Measurements from ENCODE around the gene MCAM.

Gene MCAM

DNA sequence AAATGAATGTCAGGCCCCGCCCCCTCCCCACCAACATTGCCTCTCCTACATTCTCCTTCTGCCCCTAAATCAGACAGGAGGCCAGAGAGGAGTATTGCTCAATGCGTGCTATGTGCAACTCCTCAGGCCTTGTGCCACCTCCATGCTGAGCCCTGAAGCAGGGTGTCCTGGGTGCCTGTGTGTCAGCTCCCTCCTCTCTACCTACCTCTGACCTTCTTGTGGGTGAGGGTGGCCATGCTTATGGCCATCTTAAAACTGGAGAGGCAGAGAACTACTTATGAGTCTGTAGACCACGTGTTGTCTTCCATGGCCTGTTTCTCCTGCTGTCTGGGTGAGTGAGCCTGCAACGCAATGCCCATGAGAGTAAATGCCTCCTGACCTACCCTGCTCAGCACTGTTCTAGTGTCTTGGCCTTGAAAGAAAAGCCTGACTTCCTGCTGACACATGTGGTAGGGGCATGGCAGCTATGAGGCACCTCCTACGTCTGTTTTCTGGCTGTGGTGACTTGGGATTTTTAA, 10.5 kb downstream of the MCAM start:
- DNase-seq (ENCODE audit: low read depth in 2 of 2) = no peak

DNA sequence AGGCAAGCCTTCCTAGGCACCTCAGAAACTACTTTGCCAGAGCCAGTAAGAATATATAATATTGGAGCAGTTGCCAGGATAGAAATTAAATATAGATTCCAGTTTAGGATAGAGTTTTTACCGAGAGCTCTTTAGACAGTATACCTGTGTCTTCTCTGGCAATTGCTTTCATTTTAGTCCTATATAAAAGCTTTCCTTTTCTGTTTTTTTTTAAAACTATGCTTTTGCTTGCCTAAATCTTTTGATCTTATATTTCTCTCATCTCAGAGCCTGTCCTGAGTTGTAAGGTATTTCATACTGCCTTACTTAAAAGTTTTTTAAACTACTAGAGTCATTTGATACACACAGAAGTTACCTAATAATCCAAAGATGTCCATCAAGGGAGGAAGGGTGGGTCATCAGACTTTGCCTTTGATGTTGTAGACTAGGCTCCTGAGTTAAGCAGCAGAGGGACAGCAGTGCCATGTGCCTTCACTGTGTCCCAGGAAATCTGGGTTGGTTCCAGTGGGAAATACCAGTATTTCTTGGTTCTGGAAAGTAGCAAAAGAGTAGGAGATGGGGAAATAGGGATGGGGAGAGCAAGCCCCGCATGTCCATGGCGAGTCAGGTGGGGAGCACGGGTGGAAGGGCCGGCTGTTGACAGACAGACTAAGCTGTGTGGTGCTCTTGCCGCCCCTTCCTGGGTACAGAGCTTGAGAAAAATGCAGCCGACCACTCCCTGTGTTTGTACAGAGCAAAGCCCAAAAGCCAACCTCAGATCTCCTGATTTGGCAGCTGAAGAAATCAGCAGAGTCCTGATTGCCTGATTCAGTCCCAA, 11.2 kb downstream of the MCAM start:
- DNase-seq (ENCODE audit: low read depth in 2 of 2) = no peak

DNA sequence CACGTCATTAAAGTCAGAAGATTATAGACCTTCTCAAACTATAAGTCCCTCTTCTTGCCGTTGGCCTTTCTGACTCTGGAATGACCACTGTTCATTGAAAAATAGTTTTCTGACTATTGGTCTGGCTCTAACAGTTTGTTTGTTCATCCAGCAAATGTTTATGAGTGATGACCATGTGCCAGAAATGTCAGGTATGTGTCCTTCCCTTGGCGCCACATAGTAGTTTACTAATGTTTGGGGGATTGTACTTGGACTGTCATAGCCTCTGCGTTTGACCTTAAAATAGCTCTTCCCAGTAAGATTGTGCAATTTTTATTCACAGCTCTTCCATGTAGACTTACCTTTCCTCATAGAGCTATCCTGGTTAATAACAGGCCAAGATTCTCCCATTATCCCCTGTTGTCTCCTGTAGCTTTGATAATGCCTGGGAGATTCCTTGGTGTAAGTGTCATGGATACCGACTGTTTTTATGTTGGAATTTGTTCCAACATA, 13.7 kb downstream of the MCAM start:
- DNase-seq (ENCODE audit: low read depth in 2 of 2) = no peak

DNA sequence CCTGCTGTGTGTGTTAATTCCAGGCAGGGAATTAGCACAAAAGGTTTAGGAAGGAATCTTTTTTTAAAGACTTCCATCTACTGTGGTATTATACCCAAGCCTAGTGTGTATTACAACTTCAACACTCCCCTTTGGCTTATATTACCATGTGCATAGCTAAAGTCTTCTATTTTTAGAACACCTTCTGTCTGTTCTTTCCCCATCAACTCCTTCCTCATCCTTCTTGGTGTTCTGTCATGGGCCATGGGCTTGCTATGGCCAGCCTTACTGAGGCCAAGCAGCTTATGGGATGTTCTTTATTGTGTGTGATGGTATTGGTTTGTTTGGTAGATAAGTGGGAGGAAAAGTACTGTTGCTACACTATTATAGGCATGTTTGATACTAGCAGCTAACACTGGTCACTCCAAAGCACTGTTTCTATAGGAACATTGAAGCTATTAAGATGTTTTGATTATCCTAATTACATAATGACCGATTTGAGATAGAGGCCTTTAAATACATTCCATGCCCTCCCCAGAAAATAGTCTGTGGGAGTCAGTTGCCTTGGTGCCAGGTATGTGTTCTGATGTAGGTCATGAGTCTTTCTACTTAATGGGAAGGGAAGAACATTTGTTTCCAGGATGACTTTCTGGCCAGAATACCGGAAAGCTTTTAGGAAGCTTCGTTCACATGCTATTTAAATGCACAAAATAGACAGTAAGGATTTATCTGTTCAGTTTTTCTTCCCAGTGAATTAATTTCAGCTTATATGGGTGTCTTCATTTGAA, 16.5 kb downstream of the MCAM start:
- no peak for DNase-seq (ENCODE audit: low read depth in 2 of 2)

DNA sequence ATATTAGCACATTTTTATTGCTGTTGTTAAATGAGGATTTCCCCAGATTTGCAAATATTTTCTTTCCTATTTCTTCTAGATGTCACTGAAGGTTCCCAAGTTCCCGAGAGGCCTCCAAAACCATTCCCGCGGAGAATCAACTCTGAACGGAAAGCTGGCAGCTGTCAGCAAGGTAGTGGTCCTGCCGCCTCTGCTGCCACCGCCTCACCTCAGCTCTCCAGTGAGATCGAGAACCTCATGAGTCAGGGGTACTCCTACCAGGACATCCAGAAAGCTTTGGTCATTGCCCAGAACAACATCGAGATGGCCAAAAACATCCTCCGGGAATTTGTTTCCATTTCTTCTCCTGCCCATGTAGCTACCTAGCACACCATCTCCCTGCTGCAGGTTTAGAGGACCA, 17.5 kb downstream of the MCAM start:
- DNase-seq (ENCODE audit: low read depth in 2 of 2) = no peak

DNA sequence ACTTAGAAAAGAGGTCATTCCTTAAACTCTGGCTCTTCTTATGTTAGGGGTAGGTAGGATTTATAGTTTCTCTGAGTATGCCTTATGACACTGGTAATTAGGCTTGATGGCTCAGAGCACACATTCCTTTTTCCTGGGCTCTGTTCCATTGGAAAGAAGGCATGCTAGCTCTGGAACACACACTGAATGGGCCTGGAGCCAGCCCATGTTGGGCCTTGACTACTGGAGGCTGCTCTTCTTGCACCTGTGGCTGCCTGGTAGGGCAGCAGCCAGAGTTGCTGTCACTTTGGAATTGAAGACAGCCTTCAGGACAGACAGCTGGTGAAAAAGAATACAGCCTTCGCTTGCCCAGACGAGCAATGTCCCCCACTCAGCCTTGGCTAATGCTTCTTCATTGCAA, 18.2 kb downstream of the MCAM start:
- no peak for DNase-seq (ENCODE audit: low read depth in 2 of 2)

DNA sequence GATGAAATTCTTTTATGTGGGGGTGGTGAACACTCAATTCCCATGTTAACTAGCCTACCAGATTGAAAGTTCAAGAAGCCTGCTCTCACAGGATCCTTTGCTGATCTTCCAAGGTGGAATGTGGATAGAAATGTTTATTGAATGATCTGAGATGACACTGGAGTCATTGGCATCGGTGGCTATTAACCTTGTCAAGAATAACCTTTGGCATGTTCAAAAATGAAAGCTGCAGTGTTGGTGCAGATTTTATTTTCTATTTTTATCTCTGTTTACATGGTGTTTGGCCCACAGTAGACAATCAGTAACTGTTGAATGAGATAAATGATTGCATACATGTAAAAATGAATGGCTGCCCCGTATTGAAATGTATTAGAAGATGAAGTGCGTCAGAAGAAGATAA, 19.0 kb downstream of the MCAM start:
- DNase-seq (ENCODE audit: low read depth in 2 of 2) = no peak

DNA sequence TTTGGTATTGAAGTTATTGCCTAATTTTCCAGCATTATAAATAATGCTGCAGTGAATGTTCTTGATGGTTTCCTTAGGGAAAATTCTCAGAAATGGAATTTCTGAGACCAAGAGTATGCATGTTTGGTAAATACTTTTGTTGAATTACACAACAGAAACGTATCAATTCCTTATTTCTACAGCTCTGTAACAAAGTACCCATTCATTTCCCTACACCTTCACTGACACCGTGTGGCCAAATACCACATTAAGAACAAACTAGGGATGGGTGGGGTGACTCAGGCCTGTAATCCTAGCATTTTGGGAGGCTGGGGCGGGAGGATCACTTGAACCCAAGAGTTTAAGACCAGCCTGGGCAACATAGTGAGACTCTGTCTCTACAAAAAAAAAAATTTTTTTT, 21.8 kb downstream of the MCAM start:
- no peak for DNase-seq (ENCODE audit: low read depth in 2 of 2)

DNA sequence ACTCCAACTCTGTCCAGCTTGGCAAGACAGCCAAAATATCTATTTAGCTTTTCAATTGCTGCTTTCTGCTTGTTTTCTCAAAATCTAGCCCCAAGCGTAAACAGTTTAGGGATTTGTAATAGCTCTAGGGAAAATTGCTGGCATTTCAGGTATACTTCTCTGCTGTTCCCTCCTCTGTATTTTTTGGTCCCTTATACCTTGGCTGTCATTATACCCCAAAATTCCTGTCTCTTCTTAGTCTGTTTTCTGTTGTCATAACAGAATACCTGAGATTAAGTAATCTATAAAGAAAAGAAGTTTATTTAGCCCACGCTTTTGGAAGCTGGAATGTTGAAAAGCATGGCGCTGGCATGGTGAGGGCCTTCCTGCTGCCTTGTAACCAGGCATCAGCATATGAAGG, 23.5 kb downstream of the MCAM start:
- DNase-seq (ENCODE audit: low read depth in 2 of 2) = no peak

DNA sequence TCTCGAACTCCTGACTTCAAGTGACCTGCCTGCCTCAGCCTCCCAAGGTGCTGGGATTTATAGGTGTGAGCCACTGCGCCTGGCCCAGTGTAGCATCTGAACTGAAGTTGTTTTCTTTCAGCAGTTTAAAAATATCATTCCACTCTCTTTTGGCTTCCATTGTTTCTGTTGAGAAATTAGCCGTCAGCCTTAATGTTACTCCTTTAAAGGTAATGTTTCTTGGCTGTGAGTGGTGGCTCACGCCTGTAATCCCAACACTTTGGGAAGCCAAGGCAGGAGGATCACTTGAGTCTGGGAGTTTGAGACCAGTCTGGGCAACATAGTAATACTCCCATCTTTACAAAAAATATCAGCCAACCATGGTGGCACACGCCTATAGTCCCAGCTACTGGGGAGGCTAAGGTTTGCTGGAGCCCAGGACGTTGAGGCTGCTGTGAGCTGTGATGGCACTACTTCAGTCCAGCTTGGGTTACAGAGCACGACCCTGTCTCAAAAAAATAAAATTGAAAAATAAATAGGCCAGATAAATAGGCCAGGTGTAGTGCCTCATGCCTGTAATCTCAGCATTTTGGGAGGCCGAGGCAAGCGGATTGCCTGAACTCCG, 25.9 kb downstream of the MCAM start:
- no peak for DNase-seq (ENCODE audit: low read depth in 2 of 2)

DNA sequence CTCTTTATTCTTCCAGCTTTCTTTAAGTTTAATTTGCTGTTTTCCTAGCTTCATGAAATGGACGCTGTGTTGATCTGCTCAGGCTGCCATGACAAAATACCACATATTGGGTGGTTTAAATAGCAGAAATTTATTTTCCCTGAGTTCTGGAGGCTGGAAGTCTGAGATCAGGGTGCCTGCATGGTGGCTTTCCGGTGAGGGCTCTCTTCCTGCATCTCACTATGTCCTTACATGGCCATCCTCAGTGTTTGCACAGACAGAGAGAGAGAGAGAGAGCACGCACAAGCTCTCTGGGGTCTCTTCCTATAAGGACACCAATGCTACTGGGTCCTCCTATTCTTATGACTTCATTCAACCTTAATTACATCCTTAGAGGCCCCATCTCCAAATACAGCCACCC, 28.7 kb downstream of the MCAM start:
- DNase-seq (ENCODE audit: low read depth in 2 of 2) = no peak

DNA sequence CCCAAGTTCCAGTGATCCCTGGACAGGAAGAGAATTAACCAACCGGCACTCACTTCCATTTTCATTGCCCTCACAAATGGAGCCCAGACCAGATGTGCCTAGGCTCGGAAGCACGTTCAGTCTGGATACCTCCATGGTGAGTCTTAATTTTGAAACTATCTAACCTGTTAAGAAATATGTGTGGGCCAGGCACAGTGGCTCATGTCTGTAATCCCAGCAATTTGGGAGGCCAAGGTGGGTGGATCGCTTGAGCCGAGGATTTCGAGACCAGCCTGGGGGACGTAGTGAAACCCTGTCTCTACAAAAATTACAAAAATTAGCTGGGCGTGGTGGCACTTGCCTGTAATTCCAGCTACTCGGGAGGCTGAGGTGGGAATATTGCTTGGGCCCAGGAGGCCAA, 31.5 kb downstream of the MCAM start:
- DNase-seq (ENCODE audit: low read depth in 2 of 2) = no peak

DNA sequence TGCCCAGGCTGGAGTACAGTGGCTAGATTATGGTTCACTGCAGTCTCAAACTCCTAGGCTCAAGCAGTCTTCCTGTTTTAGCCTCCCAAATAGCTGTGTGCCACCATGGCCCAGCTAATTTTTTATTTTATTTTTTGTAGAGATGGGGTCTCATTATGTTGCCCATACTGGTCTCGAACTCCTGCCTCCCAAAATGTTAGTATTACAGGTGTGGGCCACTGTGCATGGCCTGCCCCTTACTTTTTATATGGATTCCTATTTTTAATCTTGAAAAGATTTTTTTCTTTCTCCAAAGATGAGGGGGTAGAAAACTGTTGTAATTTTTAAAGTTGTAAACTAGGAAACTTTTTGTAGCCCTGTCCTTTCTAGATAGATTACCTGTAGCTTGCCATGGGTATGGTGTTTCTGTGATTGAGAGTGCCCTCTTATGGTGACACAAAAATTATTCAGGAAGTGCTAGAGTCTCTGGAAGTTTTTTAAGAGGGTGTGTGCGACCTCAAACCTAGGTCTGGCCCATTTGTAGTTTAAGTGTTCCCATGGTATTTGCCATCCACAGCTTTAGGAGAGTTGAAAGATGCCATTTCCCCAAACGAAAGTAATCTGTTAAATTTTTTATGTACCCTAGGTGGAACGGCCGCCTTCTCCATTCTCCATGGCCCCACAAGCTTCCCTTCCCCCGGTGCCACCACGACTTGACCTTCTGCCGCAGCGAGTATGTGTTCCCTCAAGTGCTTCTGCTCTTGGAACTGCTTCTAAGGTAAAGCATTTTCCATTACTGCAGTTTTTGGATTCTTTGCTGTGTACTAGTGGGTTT, 32.4 kb downstream of the MCAM start:
- DNase-seq (ENCODE audit: low read depth in 2 of 2) = no peak

DNA sequence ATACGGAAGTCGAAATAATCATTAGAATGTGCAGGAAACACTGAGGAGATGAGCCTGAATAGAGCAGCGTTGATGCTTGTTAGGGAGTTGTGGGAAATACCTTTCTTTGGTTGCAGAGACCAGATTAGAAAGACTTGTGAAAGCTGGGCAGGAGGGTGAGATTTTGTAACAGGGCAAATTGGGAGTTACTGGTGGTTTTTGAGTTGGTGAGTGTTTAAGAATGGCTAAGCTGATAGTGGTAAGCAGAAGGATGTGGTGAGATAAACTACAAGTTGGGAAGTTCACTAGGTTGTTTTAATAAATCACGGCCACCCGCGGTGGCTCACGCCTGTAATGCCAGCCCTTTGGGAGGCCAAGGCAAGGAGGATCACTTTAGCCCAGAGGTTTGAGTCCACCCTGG, 34.4 kb downstream of the MCAM start:
- DNase-seq (ENCODE audit: low read depth in 2 of 2) = no peak

DNA sequence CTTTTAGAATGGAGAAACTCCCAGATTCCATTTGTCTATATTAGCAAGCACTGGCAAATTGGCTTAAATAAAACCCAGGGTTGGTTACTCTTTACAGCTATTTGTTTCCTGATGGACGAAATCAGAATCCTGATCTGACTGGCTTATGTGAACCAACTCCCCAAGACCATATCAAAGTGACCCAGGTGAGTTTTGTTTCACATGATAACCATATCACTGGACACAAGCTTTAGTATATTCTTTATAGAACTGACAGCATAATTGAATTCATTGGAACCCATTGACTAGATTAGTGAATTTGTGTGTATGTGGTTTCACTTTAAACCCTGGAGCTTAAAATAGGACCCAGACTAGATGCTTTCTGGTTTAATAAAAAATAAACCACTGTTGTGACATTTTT, 39.3 kb downstream of the MCAM start:
- DNase-seq (ENCODE audit: low read depth in 2 of 2) = no peak

DNA sequence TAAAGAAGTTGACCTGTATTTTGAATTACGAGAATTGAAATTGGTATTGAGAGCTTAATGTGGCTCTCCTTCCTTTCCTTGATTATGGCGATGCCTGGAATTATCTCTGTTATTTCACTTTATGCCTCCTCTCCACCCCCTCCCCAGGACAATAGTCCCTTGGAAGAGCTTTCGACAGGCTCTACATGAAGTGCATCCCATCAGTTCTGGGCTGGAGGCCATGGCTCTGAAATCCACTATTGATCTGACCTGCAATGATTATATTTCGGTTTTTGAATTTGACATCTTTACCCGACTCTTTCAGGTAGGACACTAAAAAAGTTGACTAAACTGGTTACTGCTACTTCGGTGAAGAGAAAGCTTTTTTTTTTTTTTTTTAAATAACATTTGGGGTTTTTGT, 43.2 kb downstream of the MCAM start:
- no peak for DNase-seq (ENCODE audit: low read depth in 2 of 2)

DNA sequence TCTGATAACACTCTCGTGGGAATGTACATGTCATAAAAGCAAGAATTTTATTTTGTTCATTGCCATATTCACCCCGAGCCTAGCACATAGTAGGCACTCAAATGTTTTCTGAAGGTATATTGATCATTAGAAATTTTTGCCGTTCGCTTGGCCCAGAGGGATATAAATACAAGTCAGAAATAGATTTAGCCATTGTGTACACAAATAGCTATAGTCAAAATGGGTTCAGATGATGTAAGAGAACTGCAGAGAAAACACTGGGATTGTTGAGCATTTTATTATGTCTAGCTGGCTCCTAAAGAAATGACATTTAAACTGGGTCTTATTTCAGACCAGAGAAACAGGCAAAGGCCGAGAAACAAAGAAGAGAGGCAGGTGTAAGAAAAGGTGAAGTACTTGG, 49.3 kb downstream of the MCAM start:
- DNase-seq (ENCODE audit: low read depth in 2 of 2) = no peak

DNA sequence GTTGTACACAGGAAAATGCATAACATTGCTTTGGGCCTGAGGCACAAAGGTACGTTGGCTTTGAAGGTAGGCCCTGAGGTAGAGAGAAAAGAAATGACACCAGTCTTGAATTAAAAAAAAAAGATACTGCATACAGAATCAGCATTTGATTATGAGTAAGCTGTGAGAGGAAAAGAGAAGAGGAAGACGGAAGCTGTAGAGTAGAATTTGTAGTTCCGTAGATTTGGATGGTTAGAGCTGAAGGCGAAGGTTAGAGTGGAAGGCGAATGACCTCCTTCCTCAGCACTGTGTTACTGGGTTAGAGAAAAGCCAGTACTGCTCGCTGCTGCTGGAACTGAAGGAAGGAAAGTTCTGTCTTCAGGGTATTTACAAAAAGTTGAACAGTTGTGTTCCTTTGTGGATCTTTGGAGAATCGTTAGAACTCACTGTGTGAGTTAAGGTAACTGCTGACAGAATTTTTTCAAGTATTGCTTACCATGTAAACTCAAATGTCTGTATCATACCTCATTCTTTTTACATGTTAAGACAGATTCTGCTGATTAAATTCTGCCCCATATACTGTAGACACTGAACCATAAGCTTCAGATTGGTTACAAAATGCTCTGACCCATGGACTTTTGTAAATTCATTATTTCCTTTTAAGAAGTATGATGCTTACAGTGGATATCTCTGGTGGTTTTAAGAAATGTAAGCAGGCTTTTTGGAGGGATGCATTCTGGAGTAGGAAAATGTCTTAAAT, 50.2 kb downstream of the MCAM start:
- no peak for DNase-seq (ENCODE audit: low read depth in 2 of 2)

DNA sequence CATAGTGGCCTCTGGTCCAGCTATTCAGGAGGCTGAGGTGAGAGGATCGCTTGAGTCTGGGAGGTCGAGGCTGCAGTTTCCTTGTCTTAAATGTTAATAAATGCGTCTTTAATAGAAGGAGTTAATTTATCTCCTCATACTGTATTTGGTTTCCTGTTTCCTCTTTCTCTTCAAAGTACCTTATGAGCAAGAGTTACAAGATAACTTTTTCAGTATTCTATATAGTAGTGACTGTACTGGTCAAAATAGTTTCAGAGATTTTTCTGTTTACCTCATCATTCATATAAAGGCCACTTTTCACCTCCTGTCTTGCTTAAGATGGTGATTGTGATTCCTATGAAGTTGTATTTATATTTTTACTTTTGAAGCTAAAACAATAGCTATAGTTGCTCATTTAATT, 50.9 kb downstream of the MCAM start:
- no peak for DNase-seq (ENCODE audit: low read depth in 2 of 2)

DNA sequence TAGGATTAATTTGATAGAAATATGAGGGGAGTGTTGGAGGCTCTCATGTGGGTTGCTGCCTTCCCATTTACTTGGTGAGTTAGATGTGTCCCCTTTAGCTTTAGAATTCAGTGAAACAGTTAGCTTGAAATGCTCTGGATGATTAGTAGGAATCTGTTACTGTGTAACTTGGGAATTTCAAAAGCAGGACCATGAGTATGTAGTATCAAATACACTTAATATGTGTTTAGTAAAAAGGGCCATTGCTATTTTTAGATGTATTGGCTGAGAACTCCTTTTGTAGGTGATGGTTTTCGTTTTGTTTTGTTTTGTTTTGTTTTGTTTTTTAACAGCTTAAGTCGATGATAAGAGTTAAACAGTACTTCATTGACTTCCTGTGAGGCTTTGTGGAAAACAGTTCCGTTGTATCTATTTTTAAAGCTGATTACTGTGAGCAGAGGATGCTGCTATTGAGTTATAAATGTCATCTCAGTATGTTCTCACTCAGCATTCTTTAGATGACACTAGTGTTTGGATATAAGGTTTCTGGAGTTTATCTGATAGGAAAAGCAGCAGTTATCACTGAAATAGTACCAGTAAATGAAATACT, 53.5 kb downstream of the MCAM start:
- no peak for DNase-seq (ENCODE audit: low read depth in 2 of 2)
